HFFc6 (cell line): Measurements from ENCODE around the gene PISD. TPM values are rescaled to one million over a fixed set of nuclear protein-coding genes. Genes with fewer than 3 reads are reported as not detected.
"Not testable (repeated sequence)": the region's sequence is repeated elsewhere in the genome, so short reads cannot be mapped to it uniquely, and the experiment has no call there.

Source experiments
- DNase-seq: peaks from one replicate; pipeline ENCODE4 v3.0.0-alpha.2; 2018
- H3K27ac Mint-ChIP-seq: 2 replicates; pipeline ENCODE4 v1.8.0; 2020; ENCODE audit warnings: mild to moderate bottlenecking, mixed read lengths
- H3K27me3 Mint-ChIP-seq: 2 replicates; pipeline ENCODE4 v1.8.0; 2021; ENCODE audit warnings: mild to moderate bottlenecking, moderate library complexity, mixed read lengths; ENCODE audit not compliant: insufficient read depth
- H3K36me3 Mint-ChIP-seq: 2 replicates; pipeline ENCODE4 v1.8.0; 2021; ENCODE audit warnings: low read depth, mixed read lengths
- H3K4me1 Mint-ChIP-seq: 2 replicates; pipeline ENCODE4 v1.8.0; 2020; ENCODE audit warnings: low read depth, mixed read lengths
- H3K4me3 Mint-ChIP-seq: 2 replicates; pipeline ENCODE4 v1.8.0; 2020; ENCODE audit warnings: mild to moderate bottlenecking, moderate library complexity, mixed read lengths
- H3K9me3 Mint-ChIP-seq: 2 replicates; pipeline ENCODE4 v1.8.0; 2020; ENCODE audit warnings: mild to moderate bottlenecking, mixed read lengths
- total RNA-seq, 6 experiments: library from RNA; stranded (reverse); fragmentation: NEBNext Ultra II Directional; extraction: Animal tissue kit (Norgen Biotek cat#: 25700); gene quantifications; 2 replicates in 1 of 6; 3 replicates in 5 of 6; pipeline ENCODE4 v1.2.3, GENCODE V29; 2021
- TF ChIP-seq, protein P1 (sequence below): fragments of 200-600 bp; sonication (generic); IDR thresholded peaks from 2 replicates; pipeline ENCODE4 v1.5.0; 2021; ENCODE audit warnings: antibody characterized with exemption, mild to moderate bottlenecking

Gene PISD
- total RNA-seq, 6 experiments from 2014 or later = 38.4 to 47.3 (median 43.3) TPM

- H3K27me3 Mint-ChIP-seq = peaks cover 1% of the 10 kb centered on the region
- peaks cover 31% of the 10 kb centered on the region for H3K4me1 Mint-ChIP-seq
- no peaks in the 10 kb centered on the region for H3K36me3 Mint-ChIP-seq
- DNase-seq = peak; percentile 88
- peak overlapping the region; percentile 29; the same call in 1 of the 2 replicates for H3K4me3 Mint-ChIP-seq
- H3K9me3 Mint-ChIP-seq = no peaks in the 10 kb centered on the region
- H3K27ac Mint-ChIP-seq = peak overlapping the region; percentile 90
- TF ChIP-seq, protein P1, sequence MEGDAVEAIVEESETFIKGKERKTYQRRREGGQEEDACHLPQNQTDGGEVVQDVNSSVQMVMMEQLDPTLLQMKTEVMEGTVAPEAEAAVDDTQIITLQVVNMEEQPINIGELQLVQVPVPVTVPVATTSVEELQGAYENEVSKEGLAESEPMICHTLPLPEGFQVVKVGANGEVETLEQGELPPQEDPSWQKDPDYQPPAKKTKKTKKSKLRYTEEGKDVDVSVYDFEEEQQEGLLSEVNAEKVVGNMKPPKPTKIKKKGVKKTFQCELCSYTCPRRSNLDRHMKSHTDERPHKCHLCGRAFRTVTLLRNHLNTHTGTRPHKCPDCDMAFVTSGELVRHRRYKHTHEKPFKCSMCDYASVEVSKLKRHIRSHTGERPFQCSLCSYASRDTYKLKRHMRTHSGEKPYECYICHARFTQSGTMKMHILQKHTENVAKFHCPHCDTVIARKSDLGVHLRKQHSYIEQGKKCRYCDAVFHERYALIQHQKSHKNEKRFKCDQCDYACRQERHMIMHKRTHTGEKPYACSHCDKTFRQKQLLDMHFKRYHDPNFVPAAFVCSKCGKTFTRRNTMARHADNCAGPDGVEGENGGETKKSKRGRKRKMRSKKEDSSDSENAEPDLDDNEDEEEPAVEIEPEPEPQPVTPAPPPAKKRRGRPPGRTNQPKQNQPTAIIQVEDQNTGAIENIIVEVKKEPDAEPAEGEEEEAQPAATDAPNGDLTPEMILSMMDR = no peak
These were observed 59.6 kb downstream of the PISD start for GRCh38 chr22:31602259-31602952.

GRCh38 chr22:31595271-31595670 lies 66.7 kb downstream of the PISD start:
- no peak for DNase-seq
- no peaks in the 10 kb centered on the region for H3K36me3 Mint-ChIP-seq
- TF ChIP-seq, protein P1 = no peak
- no peak overlapping the region for H3K4me3 Mint-ChIP-seq
- peaks cover 1% of the 10 kb centered on the region; the same call in 1 of the 2 replicates for H3K27me3 Mint-ChIP-seq
- H3K4me1 Mint-ChIP-seq = peaks cover 5% of the 10 kb centered on the region
- H3K9me3 Mint-ChIP-seq = no peaks in the 10 kb centered on the region
- H3K27ac Mint-ChIP-seq = no peak overlapping the region

- H3K4me3 Mint-ChIP-seq, H3K27ac Mint-ChIP-seq, H3K9me3 Mint-ChIP-seq, H3K27me3 Mint-ChIP-seq, DNase-seq: not testable (repeated sequence)
- peaks cover 20% of the 10 kb centered on the region for H3K4me1 Mint-ChIP-seq
- peaks cover 18% of the 10 kb centered on the region; the same call in 1 of the 2 replicates for H3K36me3 Mint-ChIP-seq
These were observed 71.9 kb downstream of the PISD start for GRCh38 chr22:31590161-31590560.

- Mint-ChIP-seq H3K4me3 (no peak overlapping the region), H3K36me3 (peaks cover 19% of the 10 kb centered on the region; the same call in 1 of the 2 replicates), H3K9me3 (no peaks in the 10 kb centered on the region), H3K27ac (no peak overlapping the region; the same call in 1 of the 2 replicates), H3K27me3 (no peaks in the 10 kb centered on the region), H3K4me1 (peaks cover 31% of the 10 kb centered on the region)
- TF ChIP-seq, protein P1 = no peak
- no peak for DNase-seq
These were observed 72.9 kb downstream of the PISD start for GRCh38 chr22:31588970-31589675.

DNA sequence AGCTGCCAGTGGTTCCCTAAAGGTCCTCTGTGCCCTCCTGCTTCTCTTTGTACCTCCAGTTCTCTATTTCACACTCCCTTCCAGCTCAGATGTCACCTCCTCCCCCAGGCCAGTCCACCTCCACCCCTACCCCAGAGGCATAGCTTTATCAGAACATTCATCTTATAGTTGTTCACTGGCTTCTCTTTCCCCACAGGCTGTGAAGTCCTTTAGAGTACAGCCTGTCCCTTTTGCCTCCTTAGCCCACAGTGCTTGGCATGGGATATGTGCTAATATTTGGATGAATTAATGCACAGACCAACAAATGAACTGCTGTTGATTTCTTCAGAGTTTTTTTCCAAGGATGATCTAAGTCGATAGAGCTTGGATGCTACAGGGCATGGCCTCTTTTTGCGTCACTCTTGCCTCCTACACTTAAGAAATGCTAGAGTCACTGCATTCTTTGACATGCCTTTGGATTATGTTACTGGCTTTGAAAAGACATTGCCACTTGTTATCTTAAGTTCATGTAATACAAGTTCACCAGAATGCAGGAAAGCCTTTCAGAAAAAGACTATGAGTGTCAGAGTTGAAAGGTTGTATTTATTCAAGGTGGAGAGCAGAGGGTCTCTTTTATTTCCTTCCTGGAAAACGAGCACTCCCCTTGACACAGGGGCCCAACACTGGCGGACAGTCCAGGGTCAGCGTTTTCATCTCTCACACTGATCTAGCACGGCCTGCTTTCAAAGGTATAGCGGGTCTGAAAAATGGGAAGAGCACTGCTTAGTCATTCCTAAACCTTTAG lies 75.7 kb downstream of the PISD start:
- DNase-seq = peak; percentile 85
- Mint-ChIP-seq H3K36me3 (peaks cover 19% of the 10 kb centered on the region; the same call in 1 of the 2 replicates), H3K27ac (peak overlapping the region; percentile 94), H3K4me1 (peaks cover 40% of the 10 kb centered on the region), H3K4me3 (peak overlapping the region; percentile 54), H3K27me3 (peaks cover 2% of the 10 kb centered on the region; the same call in 1 of the 2 replicates), H3K9me3 (no peaks in the 10 kb centered on the region)
- TF ChIP-seq, protein P1 = no peak
